WTC11 (cell line): ENCODE data around the gene TTC39A.

Source experiments
- ATF1 ChIP-seq: sonication (generic); formaldehyde crosslinking; IDR thresholded peaks from 2 replicates; pipeline ENCODE4 v1.8.1; 2023; ENCODE audit warnings: mild to moderate bottlenecking, moderate library complexity, missing genetic modification reagents
- CTCF ChIP-seq: fragments of 200-600 bp; IDR thresholded peaks from 2 replicates; pipeline ENCODE4 v1.8.0; 2022; ENCODE audit warnings: antibody characterized with exemption
- ESRRA ChIP-seq: sonication (generic); formaldehyde crosslinking; IDR thresholded peaks from 2 replicates; pipeline ENCODE4 v1.8.1; 2022; ENCODE audit warnings: mild to moderate bottlenecking, missing genetic modification reagents, borderline replicate concordance
- GABPB1 ChIP-seq: sonication (generic); formaldehyde crosslinking; IDR thresholded peaks from 2 replicates; pipeline ENCODE4 v1.8.1; 2023; ENCODE audit warnings: mild to moderate bottlenecking, missing genetic modification reagents
- GRHL2 ChIP-seq: fragments of 250-450 bp; sonication (Bioruptor Pico); IDR thresholded peaks from 2 replicates; pipeline ENCODE4 v1.8.0; 2022; ENCODE audit warnings: mild to moderate bottlenecking, moderate library complexity; ENCODE audit not compliant: insufficient replicate concordance, severe bottlenecking
- JUN ChIP-seq: sonication (generic); formaldehyde crosslinking; IDR thresholded peaks from 2 replicates; pipeline ENCODE4 v1.8.0; 2023; ENCODE audit warnings: mild to moderate bottlenecking, missing genetic modification reagents
- NR2C2 ChIP-seq: sonication (generic); formaldehyde crosslinking; IDR thresholded peaks from 2 replicates; pipeline ENCODE4 v1.8.0; 2022; ENCODE audit warnings: mild to moderate bottlenecking, missing genetic modification reagents
- RELA ChIP-seq: sonication (generic); formaldehyde crosslinking; IDR thresholded peaks from 2 replicates; pipeline ENCODE4 v1.8.1; 2022; ENCODE audit warnings: missing genetic modification reagents, mild to moderate bottlenecking, borderline replicate concordance
- USF1 ChIP-seq: sonication (generic); formaldehyde crosslinking; IDR thresholded peaks from 2 replicates; pipeline ENCODE4 v1.8.0; 2022; ENCODE audit warnings: mild to moderate bottlenecking, missing genetic modification reagents
- ZBTB21 ChIP-seq: sonication (generic); formaldehyde crosslinking; IDR thresholded peaks from 2 replicates; pipeline ENCODE4 v1.8.1; 2023; ENCODE audit warnings: mild to moderate bottlenecking, missing genetic modification reagents, borderline replicate concordance

- no peak for TF ChIP-seq USF1 (CRISPR knock-in tag)
- TF ChIP-seq CTCF = no peak
- TF ChIP-seq ESRRA (CRISPR knock-in tag) = no peak
- no peak for TF ChIP-seq JUN (CRISPR knock-in tag)
- TF ChIP-seq GABPB1 = no peak
- TF ChIP-seq RELA = no peak
- TF ChIP-seq NR2C2 (CRISPR knock-in tag) = no peak
- TF ChIP-seq ZBTB21 (CRISPR knock-in tag) = no peak
- TF ChIP-seq GRHL2 (CRISPR knock-in tag) = no peak
- no peak for TF ChIP-seq ATF1 (CRISPR knock-in tag)
Measured at GRCh38 chr1:51305371-51305823, 25.0 kb downstream of the TTC39A start.
